ENCODE measurements around the gene FAM200C. TPM values are rescaled to one million over a fixed set of nuclear protein-coding genes. Genes with fewer than 3 reads are reported as not detected.

The FAM200C gene
- total and polyA plus RNA-seq, 9 of the 15 experiments (the other 6 are each of a cell fraction or from before 2014, with no cell fraction given), result 1.3 to 7.0 (median 1.8) TPM

GRCh38 chr5:160399402-160400353 is at the start of gene FAM200C (continued):
- peak; percentile 40 for TF ChIP-seq VEZF1 (CRISPR knock-in tag; IDR thresholded peaks at IDR 0.05)
- TF ChIP-seq ZFP1 (CRISPR knock-in tag; IDR thresholded peaks at IDR 0.05), result no peak
- no peak for TF ChIP-seq MCM2 (IDR thresholded peaks at IDR 0.05; ENCODE audit: low read depth)
- no peak for TF ChIP-seq YBX1 (IDR thresholded peaks at IDR 0.05)
- TF ChIP-seq KAT8 (IDR thresholded peaks at IDR 0.05; ENCODE audit: low read depth), result no peak
- TF ChIP-seq ZNF384 (IDR thresholded peaks at IDR 0.05; ENCODE audit: low read depth, low read length), result peak; percentile 94
- TF ChIP-seq CCNT2 (IDR thresholded peaks at IDR 0.05; ENCODE audit: borderline replicate concordance, extremely low read depth, insufficient read length, low read depth, low read length), result peak; percentile 47
- no peak for TF ChIP-seq ZNF232 (CRISPR knock-in tag; IDR thresholded peaks at IDR 0.05)
- TF ChIP-seq SMARCC2 (IDR thresholded peaks at IDR 0.05; ENCODE audit: low read depth), result no peak
- peak in 1 of 2 experiments; percentile 18; a peak in 1 of 4 replicates for TF ChIP-seq FOXK2 (conservative IDR thresholded peaks at IDR 0.05 in 1 of 2, IDR thresholded peaks at IDR 0.05 in 1 of 2; ENCODE audit: low read depth in 2 of 2)
- no peak for TF ChIP-seq SRSF7 (optimal IDR thresholded peaks at IDR 0.05; ENCODE audit: low read depth, low read length)
- peak; percentile 41; the same call in 1 of the 2 replicates for TF ChIP-seq DPF2 (IDR thresholded peaks at IDR 0.05)
- TF ChIP-seq FUS (optimal IDR thresholded peaks at IDR 0.05; ENCODE audit: low read depth, low read length), result no peak
- peak; percentile 71 for TF ChIP-seq HDAC2 (IDR thresholded peaks at IDR 0.05)
- TF ChIP-seq CEBPZ (IDR thresholded peaks at IDR 0.05; ENCODE audit: borderline replicate concordance, low read depth, low read length), result no peak
- TF ChIP-seq ZBTB2 (IDR thresholded peaks at IDR 0.05), result peak; percentile 84
- TF ChIP-seq ZFP36 (IDR thresholded peaks at IDR 0.05; ENCODE audit: low read depth, low read length, partially characterized antibody), result no peak

Measured in K562 (cell line).